ENCODE results near the gene TRIM66. TPM values are rescaled to one million over a fixed set of nuclear protein-coding genes. Genes with fewer than 3 reads are reported as not detected.
"Not testable (repeated sequence)": the region's sequence is repeated elsewhere in the genome, so short reads cannot be mapped to it uniquely, and the experiment has no call there.

TRIM66 gene
- total RNA-seq, 1 donor from 2014 or later, result 0.62 TPM

GRCh38 chr11:8690374-8691342, 8.2 kb upstream of the TRIM66 start:
- no peak for DNase-seq

- DNase-seq, result no peak
Observed at GRCh38 chr11:8689726-8690255, 7.3 kb upstream of the TRIM66 start.

GRCh38 chr11:8688414-8689362, 6.2 kb upstream of the TRIM66 start:
- DNase-seq, result peak; percentile 94

GRCh38 chr11:8686325-8686724, 3.9 kb upstream of the TRIM66 start:
- no peak for DNase-seq

- no peak for DNase-seq
Observed at GRCh38 chr11:8685820-8686219, 3.4 kb upstream of the TRIM66 start.

GRCh38 chr11:8685306-8685705, 2.8 kb upstream of the TRIM66 start:
- DNase-seq, result no peak

GRCh38 chr11:8684600-8685290, 2.3 kb upstream of the TRIM66 start:
- DNase-seq, result no peak

- DNase-seq, result no peak
Observed at GRCh38 chr11:8683115-8683807, 796 bp upstream of the TRIM66 start.

GRCh38 chr11:8681837-8682302, 595 bp downstream of the TRIM66 start:
- DNase-seq, result no peak

GRCh38 chr11:8679006-8679405, 3.5 kb downstream of the TRIM66 start:
- no peak for DNase-seq

GRCh38 chr11:8676458-8676857, 6.0 kb downstream of the TRIM66 start:
- DNase-seq, result no peak

GRCh38 chr11:8674859-8675258, 7.6 kb downstream of the TRIM66 start:
- no peak for DNase-seq

GRCh38 chr11:8672346-8672745, 10.1 kb downstream of the TRIM66 start:
- no peak for DNase-seq

- DNase-seq, result no peak
Observed at GRCh38 chr11:8671651-8672062, 10.8 kb downstream of the TRIM66 start.

- DNase-seq, result peak; percentile 63
Observed at GRCh38 chr11:8671193-8671612, 11.3 kb downstream of the TRIM66 start.

- not testable (repeated sequence) for DNase-seq
Observed at GRCh38 chr11:8670081-8670480, 12.4 kb downstream of the TRIM66 start.

- no peak for DNase-seq
Observed at GRCh38 chr11:8665222-8665621, 17.2 kb downstream of the TRIM66 start.

GRCh38 chr11:8661001-8661795, 21.3 kb downstream of the TRIM66 start:
- no peak for DNase-seq

GRCh38 chr11:8658321-8659057, 24.0 kb downstream of the TRIM66 start:
- DNase-seq, result peak; percentile 19

- no peak for DNase-seq
Observed at GRCh38 chr11:8656291-8656690, 26.2 kb downstream of the TRIM66 start.

All from occipital lobe (tissue), 2 donors.